ENCODE results near the gene ITPR3.

- TF ChIP-seq CTCF (IDR thresholded peaks at IDR 0.05) (no peak), POLR2A (IDR thresholded peaks at IDR 0.05) (no peak)
Observed at GRCh38 chr6:33628401-33628964, 7.4 kb downstream of the ITPR3 start.
